ENCODE results near the gene PCNX1. TPM values are rescaled to one million over a fixed set of nuclear protein-coding genes. Genes with fewer than 3 reads are reported as not detected.
A peak's percentile ranks its signal among the peaks of the same experiment; 100 is the strongest.

The PCNX1 gene
- polyA plus RNA-seq, 3 donors = 40.4 to 56.2 (median 51.4) TPM

GRCh38 chr14:71163050-71163841 lies 256.0 kb downstream of the PCNX1 start:
- peak in 1 of 11 donors; percentile 56 for DNase-seq (ENCODE audit: extremely low read depth in 1 of 11, low read depth in 9 of 11, low spot score in 4 of 11)

- DNase-seq (ENCODE audit: extremely low read depth in 1 of 11, low read depth in 9 of 11, low spot score in 4 of 11) = peak in 1 of 11 donors; percentile 35
These were observed 256.8 kb downstream of the PCNX1 start for GRCh38 chr14:71163842-71164629.

Other genes starting within 250 kb of the PCNX1 start
- gene MAP3K9, start 97.9 kb upstream of the PCNX1 start, polyA plus RNA-seq (ENCODE audit: insufficient read length in 3 of 3) = 1 to 10 TPM; 3.9 to 4.8 (median 3.9) TPM